UCSD-AML1 (cell line): ENCODE data around the gene CSF3R.

Experiments
- DNase-seq: peaks from one replicate; lab custom pipeline; 2025; ENCODE audit not compliant: unreplicated experiment; lab: John Stamatoyannopoulos, UW

Gene CSF3R

DNA sequence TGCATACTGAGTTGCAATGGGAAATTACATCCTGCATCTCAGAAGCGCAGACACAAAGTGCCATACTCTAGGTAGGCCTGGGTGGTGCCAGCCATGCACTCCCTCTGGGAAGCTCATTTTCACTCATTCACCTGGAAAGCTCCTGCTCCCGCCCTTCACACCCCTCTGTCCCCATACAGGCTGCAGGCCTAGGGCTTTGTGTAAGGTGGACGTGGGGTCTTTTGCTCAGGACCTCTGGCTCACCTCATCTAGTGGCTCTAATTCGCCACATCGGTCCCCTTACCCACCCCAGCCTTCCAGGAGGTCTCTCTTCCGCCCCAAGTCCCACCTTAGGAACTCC is 19.3 kb downstream of the CSF3R start:
- DNase-seq = no peak

GRCh38 chr1:36458910-36459309 is 23.8 kb downstream of the CSF3R start:
- DNase-seq = no peak

GRCh38 chr1:36457691-36458090 is 25.0 kb downstream of the CSF3R start:
- DNase-seq = peak; percentile 58

- no peak for DNase-seq
Measured at GRCh38 chr1:36456391-36456928, 26.3 kb downstream of the CSF3R start.

DNA sequence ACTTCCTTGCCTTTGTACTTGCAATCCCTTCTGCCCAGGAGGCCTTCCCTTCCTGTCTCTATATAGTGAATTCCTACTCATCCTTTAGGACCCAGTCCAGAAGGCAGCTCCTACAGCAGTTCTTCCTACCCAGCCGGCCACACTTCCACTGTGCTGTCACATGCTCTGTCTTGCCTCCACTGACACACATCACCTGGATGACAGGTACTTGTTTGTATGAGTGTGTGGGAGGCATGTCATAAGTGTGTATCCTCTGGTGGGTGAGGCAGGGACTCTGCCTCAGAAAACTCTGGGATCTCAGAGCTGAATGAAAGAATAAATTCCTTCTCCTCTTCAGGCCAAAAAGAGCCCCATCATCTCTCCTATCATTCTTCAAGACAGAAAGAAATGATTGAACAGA is 27.3 kb downstream of the CSF3R start:
- DNase-seq = no peak

GRCh38 chr1:36453600-36454388 is 28.9 kb downstream of the CSF3R start:
- no peak for DNase-seq

- DNase-seq = no peak
Measured at GRCh38 chr1:36453051-36453450, 29.7 kb downstream of the CSF3R start.

DNA sequence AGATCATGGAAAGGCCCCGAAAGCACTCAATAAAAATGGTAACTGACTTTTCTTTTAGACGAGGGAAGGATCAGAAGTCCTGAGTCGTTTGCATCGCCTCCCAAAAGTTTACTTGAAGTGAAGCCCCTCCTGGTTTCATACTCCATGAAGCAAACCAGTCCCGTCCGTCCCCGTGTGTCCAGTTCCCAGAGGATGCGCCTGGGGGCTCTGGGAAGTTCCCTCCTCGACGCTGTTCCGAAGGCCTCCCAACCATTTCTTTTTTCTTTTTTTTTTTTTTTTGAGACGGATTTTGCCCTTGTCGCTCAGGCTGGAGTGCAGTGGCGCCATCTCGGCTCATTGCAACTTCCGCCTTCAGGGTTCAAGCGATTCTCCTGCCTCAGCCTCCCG is 31.8 kb downstream of the CSF3R start:
- no peak for DNase-seq

- peak; percentile 76 for DNase-seq
Measured at GRCh38 chr1:36450270-36450918, 32.3 kb downstream of the CSF3R start, which contains the start of gene OSCP1. TSS of gene OSCP1 (minus strand) at chr1:36450451. CDS start at chr1:36450369, 82 bp downstream.

GRCh38 chr1:36448530-36449056 is 34.1 kb downstream of the CSF3R start:
- DNase-seq = no peak

DNA sequence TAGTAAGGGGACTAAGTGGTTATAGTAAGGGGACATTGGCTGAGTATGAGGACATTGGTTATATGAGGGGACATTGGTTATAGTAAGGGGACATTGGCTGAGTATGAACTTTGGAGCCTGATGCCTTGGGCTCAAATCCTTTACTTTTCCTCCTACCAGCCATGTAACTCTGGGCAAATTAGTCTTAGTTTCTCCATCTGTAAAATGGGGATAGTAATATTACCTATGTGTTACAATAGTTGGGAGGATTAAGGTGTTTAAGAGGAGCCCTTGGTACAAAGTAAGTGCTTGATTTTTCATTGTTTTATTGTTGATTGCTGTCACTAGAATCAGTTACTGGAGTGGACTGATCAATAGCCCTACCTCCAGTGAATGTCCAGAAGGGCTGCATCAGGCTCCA is 35.3 kb downstream of the CSF3R start:
- DNase-seq = no peak

GRCh38 chr1:36446746-36447145 is 36.0 kb downstream of the CSF3R start:
- DNase-seq = no peak

DNA sequence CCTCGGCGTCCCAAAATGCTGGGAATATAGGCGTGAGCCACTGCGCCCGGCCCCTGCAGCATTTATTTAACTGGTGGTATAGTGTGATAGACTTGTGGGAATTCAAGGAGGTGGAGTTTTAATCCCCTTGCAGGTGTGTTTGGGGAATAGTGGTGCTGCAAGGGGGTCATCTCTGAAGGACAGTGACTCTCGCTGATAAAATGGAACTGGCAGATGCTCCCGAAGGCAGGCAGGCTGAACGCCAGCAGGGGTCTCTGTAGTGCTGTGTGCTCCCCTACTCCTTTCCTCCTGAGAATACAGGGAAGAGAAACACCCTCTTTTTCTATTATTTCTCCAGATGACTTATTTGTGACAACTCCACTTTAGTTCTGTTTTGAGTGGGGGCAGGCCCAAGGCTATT is 36.4 kb downstream of the CSF3R start:
- DNase-seq = peak; percentile 57

- DNase-seq = no peak
Measured at GRCh38 chr1:36443297-36443696, 39.4 kb downstream of the CSF3R start.

- DNase-seq = no peak
Measured at GRCh38 chr1:36442337-36442736, 40.4 kb downstream of the CSF3R start.

DNA sequence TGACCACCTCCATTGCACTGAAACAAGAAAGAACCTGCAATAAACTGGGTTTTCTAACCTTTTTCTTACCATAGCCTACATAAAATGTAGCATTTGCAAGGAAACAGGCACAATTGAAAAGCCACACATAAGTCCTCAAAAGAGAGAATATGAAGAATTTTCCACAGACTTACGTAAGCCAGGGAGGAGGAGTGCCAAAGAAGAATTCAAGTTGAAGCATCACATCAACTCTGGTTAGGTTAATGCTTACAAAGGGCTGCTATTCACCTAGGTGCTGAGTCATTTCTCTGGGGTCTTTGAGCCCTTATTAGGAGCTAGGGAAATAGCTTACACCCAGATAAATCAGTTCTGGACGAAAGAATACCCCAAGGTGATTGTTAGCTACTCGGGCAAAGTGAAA is 42.1 kb downstream of the CSF3R start:
- DNase-seq = no peak

DNA sequence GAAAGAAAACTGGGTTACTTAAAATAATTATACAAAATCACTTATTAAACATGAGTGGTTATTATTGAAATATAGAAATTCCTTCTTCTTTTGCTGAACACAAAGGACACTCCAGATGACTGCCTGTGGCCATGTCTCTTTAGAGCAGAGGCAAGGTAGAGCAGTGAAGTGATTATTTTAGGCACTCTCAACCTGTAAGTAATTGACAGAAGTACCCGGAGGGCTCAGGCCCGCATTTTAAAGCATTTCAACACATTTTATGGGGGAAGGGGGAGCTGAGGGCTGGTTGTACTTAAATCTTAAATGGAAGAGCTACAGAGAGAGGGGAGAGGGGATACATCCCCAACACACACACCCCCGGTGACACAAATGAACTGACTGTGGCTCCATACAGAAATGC is 42.7 kb downstream of the CSF3R start:
- no peak for DNase-seq

GRCh38 chr1:36438715-36439114 is 44.0 kb downstream of the CSF3R start:
- no peak for DNase-seq

DNA sequence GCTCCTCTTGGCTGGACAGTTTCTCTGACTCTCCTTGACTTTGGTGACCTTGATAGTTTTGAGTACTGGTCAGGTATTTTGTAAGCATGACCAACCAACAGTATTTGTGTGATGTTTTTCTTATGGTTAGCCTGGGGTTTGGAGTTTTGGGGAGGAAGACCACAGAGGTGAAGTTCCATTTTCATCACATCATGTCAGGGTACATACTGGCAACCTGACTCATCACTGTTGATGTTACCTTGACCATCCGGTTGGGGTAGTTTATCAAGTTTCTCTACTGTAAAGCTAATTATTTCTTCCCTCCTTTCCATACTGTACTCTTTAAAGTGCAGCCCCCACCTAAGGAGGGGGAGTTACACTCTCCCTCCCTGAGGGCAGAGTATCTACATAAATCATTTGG is 45.9 kb downstream of the CSF3R start:
- no peak for DNase-seq

- DNase-seq = no peak
Measured at GRCh38 chr1:36433102-36433501, 49.6 kb downstream of the CSF3R start.

GRCh38 chr1:36432616-36433015 is 50.1 kb downstream of the CSF3R start:
- no peak for DNase-seq

DNA sequence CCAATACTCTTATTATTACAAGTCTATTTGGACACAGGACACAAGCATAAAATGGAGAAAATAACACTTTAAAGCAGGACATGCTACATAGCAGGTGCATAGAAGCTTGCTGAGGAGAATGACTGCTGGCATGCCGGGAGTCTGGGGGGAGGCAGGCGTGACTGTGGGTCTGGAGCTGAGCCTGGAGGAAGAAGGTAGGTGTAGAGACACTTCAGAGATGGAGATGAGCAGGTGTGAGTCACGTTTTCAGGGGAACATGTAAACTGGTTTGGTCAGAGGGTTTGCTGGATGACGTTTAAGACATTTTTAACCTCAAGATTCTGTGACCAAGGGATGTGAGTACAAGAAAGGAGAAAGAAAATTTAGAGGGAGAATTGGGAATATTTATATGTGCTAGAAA is 56.9 kb downstream of the CSF3R start:
- DNase-seq = no peak
